Fibroblast of mammary gland (primary cell): ENCODE measurements around the gene RNASE8.
"Not testable (repeated sequence)": the region's sequence is repeated elsewhere in the genome, so short reads cannot be mapped to it uniquely, and the experiment has no call there.

ENCODE experiments used
- DNase-seq: peaks from one replicate; pipeline ENCODE4 v3.0.0-alpha.2; 2010; ENCODE audit warnings: low read depth
- H3K4me3 ChIP-seq: 2 replicates; pipeline ENCODE4 v1.5.1; 2011; ENCODE audit warnings: low read depth, mild to moderate bottlenecking, low read length, moderate library complexity; ENCODE audit not compliant: control insufficient read depth
- TF ChIP-seq, protein P1 (sequence below): conservative IDR thresholded peaks from 2 replicates; pipeline ENCODE4 v1.5.1; 2011; ENCODE audit warnings: low read depth, low read length, inconsistent platforms; ENCODE audit not compliant: control insufficient read depth, insufficient read depth

RNASE8 gene, protein sequence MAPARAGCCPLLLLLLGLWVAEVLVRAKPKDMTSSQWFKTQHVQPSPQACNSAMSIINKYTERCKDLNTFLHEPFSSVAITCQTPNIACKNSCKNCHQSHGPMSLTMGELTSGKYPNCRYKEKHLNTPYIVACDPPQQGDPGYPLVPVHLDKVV

DNA sequence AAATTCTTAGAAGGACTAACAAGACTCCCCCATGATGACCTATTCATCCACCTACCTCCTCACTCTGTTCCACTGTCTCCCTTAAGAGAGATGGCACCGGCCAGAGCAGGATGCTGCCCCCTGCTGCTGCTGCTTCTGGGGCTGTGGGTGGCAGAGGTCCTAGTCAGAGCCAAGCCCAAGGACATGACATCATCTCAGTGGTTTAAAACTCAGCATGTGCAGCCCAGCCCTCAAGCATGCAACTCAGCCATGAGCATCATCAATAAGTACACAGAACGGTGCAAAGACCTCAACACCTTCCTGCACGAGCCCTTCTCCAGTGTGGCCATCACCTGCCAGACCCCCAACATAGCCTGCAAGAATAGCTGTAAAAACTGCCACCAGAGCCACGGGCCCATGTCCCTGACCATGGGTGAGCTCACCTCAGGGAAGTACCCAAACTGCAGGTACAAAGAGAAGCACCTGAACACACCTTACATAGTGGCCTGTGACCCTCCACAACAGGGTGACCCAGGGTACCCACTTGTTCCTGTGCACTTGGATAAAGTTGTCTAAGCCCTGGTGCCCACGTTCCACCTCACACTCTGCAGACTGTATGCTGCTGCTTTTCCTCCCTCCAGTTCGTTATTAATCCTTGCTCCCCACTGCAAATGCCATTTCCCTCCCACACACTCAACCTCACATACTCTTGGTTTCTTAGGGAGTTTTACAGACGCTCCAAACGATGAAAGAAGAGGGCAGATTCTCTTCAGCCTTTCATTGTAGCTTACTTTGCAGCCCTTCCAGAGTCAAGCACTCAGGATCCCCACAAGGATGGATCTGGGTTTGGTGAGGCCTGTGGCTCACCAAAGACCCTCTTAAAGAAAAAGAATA lies at the start of gene RNASE8:
RNASE8 (plus strand) TSS at position 20 of the 873 bp plus-strand sequence; CDS start at position 91, 71 bp downstream.
- TF ChIP-seq, protein P1, sequence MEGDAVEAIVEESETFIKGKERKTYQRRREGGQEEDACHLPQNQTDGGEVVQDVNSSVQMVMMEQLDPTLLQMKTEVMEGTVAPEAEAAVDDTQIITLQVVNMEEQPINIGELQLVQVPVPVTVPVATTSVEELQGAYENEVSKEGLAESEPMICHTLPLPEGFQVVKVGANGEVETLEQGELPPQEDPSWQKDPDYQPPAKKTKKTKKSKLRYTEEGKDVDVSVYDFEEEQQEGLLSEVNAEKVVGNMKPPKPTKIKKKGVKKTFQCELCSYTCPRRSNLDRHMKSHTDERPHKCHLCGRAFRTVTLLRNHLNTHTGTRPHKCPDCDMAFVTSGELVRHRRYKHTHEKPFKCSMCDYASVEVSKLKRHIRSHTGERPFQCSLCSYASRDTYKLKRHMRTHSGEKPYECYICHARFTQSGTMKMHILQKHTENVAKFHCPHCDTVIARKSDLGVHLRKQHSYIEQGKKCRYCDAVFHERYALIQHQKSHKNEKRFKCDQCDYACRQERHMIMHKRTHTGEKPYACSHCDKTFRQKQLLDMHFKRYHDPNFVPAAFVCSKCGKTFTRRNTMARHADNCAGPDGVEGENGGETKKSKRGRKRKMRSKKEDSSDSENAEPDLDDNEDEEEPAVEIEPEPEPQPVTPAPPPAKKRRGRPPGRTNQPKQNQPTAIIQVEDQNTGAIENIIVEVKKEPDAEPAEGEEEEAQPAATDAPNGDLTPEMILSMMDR: peak; percentile 19
- DNase-seq: peak; percentile 55

DNA sequence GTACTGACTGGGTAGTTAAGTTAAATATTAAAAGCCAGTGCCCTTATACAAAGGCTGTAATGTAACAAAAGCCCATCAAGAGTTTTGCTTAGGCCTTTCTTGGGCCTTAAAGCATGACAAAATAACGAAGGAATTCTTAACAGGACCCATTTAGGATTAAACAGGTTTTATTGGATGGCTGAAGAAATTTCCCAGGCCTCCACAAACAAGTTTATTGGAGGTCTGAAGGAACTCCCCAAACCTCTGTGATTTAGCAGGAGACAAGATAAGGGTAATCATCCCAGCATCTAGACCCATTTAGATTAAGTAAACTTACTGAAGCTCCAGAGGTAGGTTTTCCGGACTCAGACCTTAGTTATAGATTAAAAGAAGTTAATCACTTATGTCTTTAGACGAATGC lies 47.9 kb upstream of the RNASE8 start:
- not testable (repeated sequence) for DNase-seq, H3K4me3 ChIP-seq

More for the DNA sequence above, at the start of gene RNASE8:
- no peak within 1 kb of the TSS for H3K4me3 ChIP-seq

DNA sequence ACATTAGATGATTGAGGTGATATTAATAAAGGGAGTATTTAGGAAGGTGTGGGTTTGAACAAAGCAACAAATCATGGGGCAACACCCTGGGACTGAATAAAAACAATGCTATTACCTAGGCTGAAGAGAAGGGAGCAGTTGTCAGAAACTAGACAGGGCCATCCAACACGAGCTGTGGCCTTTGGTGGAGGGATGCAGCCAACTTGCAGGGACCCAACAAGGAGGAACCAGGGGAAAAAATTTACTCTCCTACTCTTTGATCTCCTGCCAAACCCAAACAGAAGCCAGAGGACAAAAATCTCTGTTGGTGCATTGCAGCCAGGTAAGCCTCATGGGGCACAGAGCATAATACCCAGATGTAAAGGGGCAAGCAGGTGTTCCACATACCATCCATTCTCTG lies 46.5 kb upstream of the RNASE8 start:
- no peak for DNase-seq
- TF ChIP-seq, protein P1: no peak
- no peak overlapping the region for H3K4me3 ChIP-seq

GRCh38 chr14:21014761-21015190 lies 42.8 kb upstream of the RNASE8 start:
- DNase-seq: peak; percentile 86
- no peak overlapping the region for H3K4me3 ChIP-seq
- TF ChIP-seq, protein P1: peak; percentile 99

- no peak overlapping the region for H3K4me3 ChIP-seq
- TF ChIP-seq, protein P1: no peak
- no peak for DNase-seq
Measured at GRCh38 chr14:21015312-21015711, 42.3 kb upstream of the RNASE8 start.

DNA sequence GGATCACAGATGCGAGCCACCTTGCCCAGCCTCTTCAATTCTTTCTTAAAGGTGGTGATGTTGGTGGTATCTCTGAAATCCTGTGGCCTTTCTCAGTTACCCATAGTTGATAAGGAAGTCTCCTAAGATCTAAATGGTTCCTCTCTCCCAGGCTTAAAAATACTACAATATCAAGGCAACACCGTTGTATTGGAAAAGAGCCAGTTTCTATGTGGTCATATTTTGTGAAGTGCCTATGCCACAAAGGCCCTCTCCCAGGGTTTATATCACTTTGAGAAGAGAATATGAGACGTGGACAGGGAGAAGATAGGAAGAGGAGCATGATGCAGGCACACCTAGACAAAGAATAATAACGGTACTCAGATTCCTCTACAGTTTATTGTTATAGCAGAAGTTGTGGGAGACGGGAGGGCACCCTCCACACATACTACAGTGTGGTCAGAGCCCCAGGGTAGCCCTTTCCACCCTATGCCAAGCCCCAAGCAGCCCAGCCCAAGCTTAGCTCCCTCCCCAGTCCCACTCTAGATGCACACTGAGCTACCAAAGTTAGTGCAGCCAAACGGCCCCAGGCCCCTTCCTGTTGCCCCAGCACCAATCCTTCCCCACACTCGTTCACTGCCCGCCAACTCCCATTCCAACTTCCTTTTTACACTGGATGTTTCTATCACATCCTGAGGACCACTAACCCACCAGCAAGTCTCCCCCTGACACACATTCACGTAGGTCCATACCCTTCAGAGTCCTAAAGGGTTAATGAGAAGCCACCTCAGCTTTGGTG lies 41.0 kb upstream of the RNASE8 start:
- TF ChIP-seq, protein P1: no peak
- no peak overlapping the region for H3K4me3 ChIP-seq
- no peak for DNase-seq
